ENCODE measurements around the gene CNNM3.

DNA sequence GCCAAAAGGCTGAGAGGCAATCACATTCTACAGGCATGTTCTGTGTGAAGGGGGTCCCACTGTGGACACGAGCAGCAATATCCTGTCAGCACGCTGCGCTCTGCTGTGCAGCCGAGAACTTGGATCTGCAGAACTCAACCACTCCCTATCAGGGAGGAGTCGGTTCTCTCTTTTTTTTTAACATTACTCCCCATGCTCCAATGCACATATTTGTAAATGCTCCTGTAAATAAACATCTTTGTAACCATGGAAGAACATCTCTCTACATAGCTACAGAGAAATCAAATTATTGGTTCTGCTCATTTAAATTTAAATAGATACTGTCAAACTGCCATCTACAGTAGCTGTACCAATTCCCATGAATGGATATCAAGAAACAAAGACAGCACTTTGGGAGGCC, 30.8 kb downstream of the CNNM3 start:
- TF ChIP-seq, protein P1, sequence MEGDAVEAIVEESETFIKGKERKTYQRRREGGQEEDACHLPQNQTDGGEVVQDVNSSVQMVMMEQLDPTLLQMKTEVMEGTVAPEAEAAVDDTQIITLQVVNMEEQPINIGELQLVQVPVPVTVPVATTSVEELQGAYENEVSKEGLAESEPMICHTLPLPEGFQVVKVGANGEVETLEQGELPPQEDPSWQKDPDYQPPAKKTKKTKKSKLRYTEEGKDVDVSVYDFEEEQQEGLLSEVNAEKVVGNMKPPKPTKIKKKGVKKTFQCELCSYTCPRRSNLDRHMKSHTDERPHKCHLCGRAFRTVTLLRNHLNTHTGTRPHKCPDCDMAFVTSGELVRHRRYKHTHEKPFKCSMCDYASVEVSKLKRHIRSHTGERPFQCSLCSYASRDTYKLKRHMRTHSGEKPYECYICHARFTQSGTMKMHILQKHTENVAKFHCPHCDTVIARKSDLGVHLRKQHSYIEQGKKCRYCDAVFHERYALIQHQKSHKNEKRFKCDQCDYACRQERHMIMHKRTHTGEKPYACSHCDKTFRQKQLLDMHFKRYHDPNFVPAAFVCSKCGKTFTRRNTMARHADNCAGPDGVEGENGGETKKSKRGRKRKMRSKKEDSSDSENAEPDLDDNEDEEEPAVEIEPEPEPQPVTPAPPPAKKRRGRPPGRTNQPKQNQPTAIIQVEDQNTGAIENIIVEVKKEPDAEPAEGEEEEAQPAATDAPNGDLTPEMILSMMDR (IDR thresholded peaks at IDR 0.05; ENCODE audit: low read depth, low read length): no peak
- no peak for TF ChIP-seq POLR2A (IDR thresholded peaks at IDR 0.05; ENCODE audit: extremely low read depth, insufficient read length)

Measured in NB4 (cell line).